Panc1 (cell line): ENCODE data around the gene EVA1C. TPM values are rescaled to one million over a fixed set of nuclear protein-coding genes. Genes with fewer than 3 reads are reported as not detected.
"Not testable (repeated sequence)": the region's sequence is repeated elsewhere in the genome, so short reads cannot be mapped to it uniquely, and the experiment has no call there.

Experiments
- ATAC-seq: fragments of 200-7000 bp; cut with Tn5 transposase; 2 replicates; pipeline ENCODE4 v1.9.1; 2020; ENCODE audit warnings: mild to moderate bottlenecking, moderate library complexity
- BruUV-seq: library from RNA; stranded (reverse); fragments of 400-500 nt; replicated peaks from 2 replicates; lab custom pipeline; 2021; lab: Mats Ljungman, UMichigan
- CTCF ChIA-PET: fragments of 300-600 bp; sonication (Branson Sonifier 250); formaldehyde crosslinking; loops from one replicate; lab custom pipeline; 2022; ENCODE audit warnings: antibody characterized with exemption; lab: Charles Lee
- POLR2A ChIA-PET: fragments of 300-600 bp; sonication (Branson Sonifier 250); formaldehyde crosslinking; loops from one replicate; lab custom pipeline; 2022; ENCODE audit warnings: antibody characterized with exemption; lab: Charles Lee
- DNase-seq: peaks from one replicate; pipeline ENCODE4 v3.0.0-alpha.2; 2010; ENCODE audit warnings: low read depth, low spot score
- H3K27ac ChIP-seq: 2 replicates; pipeline ENCODE4 v1.5.1; 2011; ENCODE audit warnings: mild to moderate bottlenecking, low read length, inconsistent platforms
- H3K27me3 ChIP-seq: fragments of 200-500 bp; sonication (Bioruptor generic); 2 replicates; pipeline ENCODE4 v1.6.0; 2014; ENCODE audit warnings: low read length, inconsistent platforms; ENCODE audit not compliant: control insufficient read depth, insufficient read depth
- H3K36me3 ChIP-seq: fragments of 200-500 bp; sonication (Bioruptor generic); 2 replicates; pipeline ENCODE4 v1.5.1; 2014; ENCODE audit warnings: inconsistent platforms, mild to moderate bottlenecking, low read length, moderate library complexity; ENCODE audit not compliant: control insufficient read depth, insufficient read depth
- H3K4me1 ChIP-seq: 2 replicates; pipeline ENCODE4 v1.5.1; 2011; ENCODE audit warnings: inconsistent platforms, mild to moderate bottlenecking, low read length, moderate library complexity; ENCODE audit not compliant: control insufficient read depth, insufficient read depth
- H3K4me3 ChIP-seq, 2 experiments: 2 replicates each; pipeline ENCODE4 v1.5.1; 2011 to 2012; ENCODE audit warnings: low read depth in 2 of 2, low read length in 2 of 2, mild to moderate bottlenecking in 2 of 2, inconsistent platforms in 1 of 2, moderate library complexity in 1 of 2
- H3K9me3 ChIP-seq: fragments of 200-500 bp; sonication (Bioruptor generic); 2 replicates; pipeline ENCODE4 v1.5.1; 2014; ENCODE audit warnings: low read depth, mild to moderate bottlenecking, inconsistent platforms, low read length, moderate library complexity; ENCODE audit not compliant: control insufficient read depth, insufficient read depth
- POLR2AphosphoS5 ChIP-seq: IDR thresholded peaks from 2 replicates; pipeline ENCODE4 v1.6.1; 2012; ENCODE audit warnings: mild to moderate bottlenecking, low read depth, low read length, moderate library complexity
- SIN3A ChIP-seq: IDR thresholded peaks from 2 replicates; pipeline ENCODE4 v1.6.1; 2012; ENCODE audit warnings: low read depth, mild to moderate bottlenecking, low read length, moderate library complexity, borderline replicate concordance; ENCODE audit not compliant: insufficient read depth
- TCF7L2 ChIP-seq: IDR thresholded peaks from 2 replicates; pipeline ENCODE4 v1.6.1; 2011; ENCODE audit warnings: mild to moderate bottlenecking, low read depth, low read length, inconsistent platforms
- in situ Hi-C: cut with HindIII; loops from 2 replicates; pipeline ENCODE4 v1.10.0; 2016; ENCODE audit warnings: low sequenced_read_pairs, low pct_unique_long_range_greater_than_20kb
- intact Hi-C: fragments of 100-400 bp; cut with micrococcal nuclease; formaldehyde crosslinking; loops from one replicate; pipeline ENCODE4 v1.10.0; 2022; ENCODE audit not compliant: unreplicated experiment
- total RNA-seq: library from RNA; stranded (reverse); gene quantifications from one replicate; pipeline ENCODE4 v1.2.1, GENCODE V29; 2021; ENCODE audit not compliant: unreplicated experiment
- TF ChIP-seq, protein P1 (sequence below): fragments of 450-650 bp; IDR thresholded peaks from 2 replicates; pipeline ENCODE4 v1.5.1; 2017; ENCODE audit warnings: mild to moderate bottlenecking
- TF ChIP-seq, protein P2 (sequence below), 2 experiments: IDR thresholded peaks; 2 replicates each; pipeline ENCODE4 v1.6.1; 2011 to 2012; ENCODE audit warnings: low read depth in 2 of 2, control low read depth in 1 of 2, low read length in 1 of 2, mild to moderate bottlenecking in 1 of 2, moderate library complexity in 1 of 2; ENCODE audit not compliant: insufficient read depth in 1 of 2

EVA1C gene
- total RNA-seq, 1 experiment from 2014 or later, result 2.8 TPM

- Histone ChIP-seq H3K27ac (no peak overlapping the region), H3K27me3 (no peaks in the 10 kb centered on the region), H3K4me1 (no peaks in the 10 kb centered on the region), H3K36me3 (peaks cover 15% of the 10 kb centered on the region), H3K4me3 (no peak overlapping the region), H3K9me3 (no peaks in the 10 kb centered on the region)
- no TSS peak for BruUV-seq
- DNase-seq (no peak), ATAC-seq (no peak)
- TF ChIP-seq SIN3A, result no peak
- ChIA-PET POLR2A (interaction anchor here (0.5 kb wide), 1 partner anchor 271 kb away, joined by 5 read pairs; no protein-coding TSS in a partner anchor), CTCF (no interaction called here)
- intact Hi-C loops, result no loop called here
- in situ Hi-C loops, result no loop called here
These were observed 45.3 kb upstream of the EVA1C start for GRCh38 chr21:32367158-32367557.

- no peaks in the 10 kb centered on the region for H3K4me1 ChIP-seq
- ATAC-seq (no peak), DNase-seq (no peak)
- no peaks in the 10 kb centered on the region for H3K9me3 ChIP-seq
- POLR2A ChIA-PET, result no interaction called here
- BruUV-seq, result no TSS peak
- no peaks in the 10 kb centered on the region for H3K27me3 ChIP-seq
- CTCF ChIA-PET, result interaction anchor here (0.6 kb wide), 1 partner anchor 232 kb away, joined by 5 read pairs; no protein-coding TSS in a partner anchor
- H3K4me3 ChIP-seq, result no peak overlapping the region
- in situ Hi-C loops (no loop called here), intact Hi-C loops (no loop called here)
- no peak overlapping the region for H3K27ac ChIP-seq
- H3K36me3 ChIP-seq, result peaks cover 22% of the 10 kb centered on the region
- TF ChIP-seq, protein P1, sequence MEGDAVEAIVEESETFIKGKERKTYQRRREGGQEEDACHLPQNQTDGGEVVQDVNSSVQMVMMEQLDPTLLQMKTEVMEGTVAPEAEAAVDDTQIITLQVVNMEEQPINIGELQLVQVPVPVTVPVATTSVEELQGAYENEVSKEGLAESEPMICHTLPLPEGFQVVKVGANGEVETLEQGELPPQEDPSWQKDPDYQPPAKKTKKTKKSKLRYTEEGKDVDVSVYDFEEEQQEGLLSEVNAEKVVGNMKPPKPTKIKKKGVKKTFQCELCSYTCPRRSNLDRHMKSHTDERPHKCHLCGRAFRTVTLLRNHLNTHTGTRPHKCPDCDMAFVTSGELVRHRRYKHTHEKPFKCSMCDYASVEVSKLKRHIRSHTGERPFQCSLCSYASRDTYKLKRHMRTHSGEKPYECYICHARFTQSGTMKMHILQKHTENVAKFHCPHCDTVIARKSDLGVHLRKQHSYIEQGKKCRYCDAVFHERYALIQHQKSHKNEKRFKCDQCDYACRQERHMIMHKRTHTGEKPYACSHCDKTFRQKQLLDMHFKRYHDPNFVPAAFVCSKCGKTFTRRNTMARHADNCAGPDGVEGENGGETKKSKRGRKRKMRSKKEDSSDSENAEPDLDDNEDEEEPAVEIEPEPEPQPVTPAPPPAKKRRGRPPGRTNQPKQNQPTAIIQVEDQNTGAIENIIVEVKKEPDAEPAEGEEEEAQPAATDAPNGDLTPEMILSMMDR, result no peak
These were observed 44.1 kb upstream of the EVA1C start for GRCh38 chr21:32368386-32368785.

DNA sequence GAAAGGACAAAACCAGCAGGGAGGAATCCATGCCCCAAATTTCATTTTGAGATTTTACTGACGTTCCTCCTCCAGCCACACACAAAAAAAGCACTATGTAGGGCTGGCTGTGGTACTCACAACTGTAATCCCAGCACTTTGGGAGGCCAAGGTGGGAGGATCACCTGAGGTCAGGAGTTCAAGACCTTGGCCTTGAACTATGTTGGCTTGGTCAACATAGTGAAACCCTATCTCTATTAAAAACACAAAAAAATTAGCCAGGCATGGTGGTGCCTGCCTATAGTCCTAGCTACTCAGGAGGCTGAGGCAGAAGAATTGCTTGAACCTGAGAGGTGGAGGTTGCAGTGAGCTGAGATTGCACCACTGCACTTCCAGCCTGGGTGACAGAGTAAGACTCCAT lies 43.5 kb upstream of the EVA1C start:
- in situ Hi-C loops, intact Hi-C loops, BruUV-seq, H3K27me3 ChIP-seq, ATAC-seq, DNase-seq, H3K9me3 ChIP-seq, H3K27ac ChIP-seq, POLR2A ChIA-PET, H3K4me1 ChIP-seq, H3K4me3 ChIP-seq: not testable (repeated sequence)
- CTCF ChIA-PET, result interaction anchor here (0.6 kb wide), 1 partner anchor 232 kb away, joined by 5 read pairs; no protein-coding TSS in a partner anchor
- peaks cover 22% of the 10 kb centered on the region for H3K36me3 ChIP-seq

GRCh38 chr21:32370998-32371766 lies 41.3 kb upstream of the EVA1C start:
- in situ Hi-C loops, result no loop called here
- TF ChIP-seq, protein P1, result no peak
- TF ChIP-seq SIN3A (no peak), POLR2AphosphoS5 (no peak), TCF7L2 (no peak)
- TF ChIP-seq, protein P2, sequence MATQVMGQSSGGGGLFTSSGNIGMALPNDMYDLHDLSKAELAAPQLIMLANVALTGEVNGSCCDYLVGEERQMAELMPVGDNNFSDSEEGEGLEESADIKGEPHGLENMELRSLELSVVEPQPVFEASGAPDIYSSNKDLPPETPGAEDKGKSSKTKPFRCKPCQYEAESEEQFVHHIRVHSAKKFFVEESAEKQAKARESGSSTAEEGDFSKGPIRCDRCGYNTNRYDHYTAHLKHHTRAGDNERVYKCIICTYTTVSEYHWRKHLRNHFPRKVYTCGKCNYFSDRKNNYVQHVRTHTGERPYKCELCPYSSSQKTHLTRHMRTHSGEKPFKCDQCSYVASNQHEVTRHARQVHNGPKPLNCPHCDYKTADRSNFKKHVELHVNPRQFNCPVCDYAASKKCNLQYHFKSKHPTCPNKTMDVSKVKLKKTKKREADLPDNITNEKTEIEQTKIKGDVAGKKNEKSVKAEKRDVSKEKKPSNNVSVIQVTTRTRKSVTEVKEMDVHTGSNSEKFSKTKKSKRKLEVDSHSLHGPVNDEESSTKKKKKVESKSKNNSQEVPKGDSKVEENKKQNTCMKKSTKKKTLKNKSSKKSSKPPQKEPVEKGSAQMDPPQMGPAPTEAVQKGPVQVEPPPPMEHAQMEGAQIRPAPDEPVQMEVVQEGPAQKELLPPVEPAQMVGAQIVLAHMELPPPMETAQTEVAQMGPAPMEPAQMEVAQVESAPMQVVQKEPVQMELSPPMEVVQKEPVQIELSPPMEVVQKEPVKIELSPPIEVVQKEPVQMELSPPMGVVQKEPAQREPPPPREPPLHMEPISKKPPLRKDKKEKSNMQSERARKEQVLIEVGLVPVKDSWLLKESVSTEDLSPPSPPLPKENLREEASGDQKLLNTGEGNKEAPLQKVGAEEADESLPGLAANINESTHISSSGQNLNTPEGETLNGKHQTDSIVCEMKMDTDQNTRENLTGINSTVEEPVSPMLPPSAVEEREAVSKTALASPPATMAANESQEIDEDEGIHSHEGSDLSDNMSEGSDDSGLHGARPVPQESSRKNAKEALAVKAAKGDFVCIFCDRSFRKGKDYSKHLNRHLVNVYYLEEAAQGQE (IDR thresholded peaks at IDR 0.05; ENCODE audit: insufficient read depth in 1 of 2, low read depth in 2 of 2, low read length in 1 of 2), result no peak
- Histone ChIP-seq H3K9me3 (no peaks in the 10 kb centered on the region), H3K4me1 (no peaks in the 10 kb centered on the region), H3K36me3 (peaks cover 19% of the 10 kb centered on the region), H3K4me3 (no peak overlapping the region), H3K27ac (no peak overlapping the region), H3K27me3 (no peaks in the 10 kb centered on the region)
- ATAC-seq (no peak), DNase-seq (no peak)
- POLR2A ChIA-PET, result no interaction called here
- intact Hi-C loops, result no loop called here
- no TSS peak for BruUV-seq
- CTCF ChIA-PET, result no interaction called here
